ENCODE results near the gene CDCP2.
"Not testable (repeated sequence)": the region's sequence is repeated elsewhere in the genome, so short reads cannot be mapped to it uniquely, and the experiment has no call there.

CDCP2 gene

GRCh38 chr1:54114001-54114400 is 38.8 kb downstream of the CDCP2 start:
- no peak for DNase-seq

GRCh38 chr1:54112705-54113368 is 40.0 kb downstream of the CDCP2 start:
- DNase-seq, result no peak

- no peak for DNase-seq
Measured at GRCh38 chr1:54112027-54112426, 40.8 kb downstream of the CDCP2 start.

GRCh38 chr1:54111624-54112023 is 41.2 kb downstream of the CDCP2 start:
- no peak for DNase-seq

GRCh38 chr1:54110996-54111395 is 41.8 kb downstream of the CDCP2 start:
- DNase-seq, result no peak

- no peak for DNase-seq
Measured at GRCh38 chr1:54109129-54110090, 43.4 kb downstream of the CDCP2 start.

GRCh38 chr1:54108156-54108555 is 44.6 kb downstream of the CDCP2 start:
- no peak for DNase-seq

GRCh38 chr1:54107131-54107530 is 45.7 kb downstream of the CDCP2 start:
- peak; percentile 63 for DNase-seq

- no peak for DNase-seq
Measured at GRCh38 chr1:54105736-54106269, 47.0 kb downstream of the CDCP2 start.

GRCh38 chr1:54105080-54105479 is 47.7 kb downstream of the CDCP2 start:
- no peak for DNase-seq

GRCh38 chr1:54104613-54105012 is 48.2 kb downstream of the CDCP2 start:
- DNase-seq, result not testable (repeated sequence)

- no peak for DNase-seq
Measured at GRCh38 chr1:54103414-54103813, 49.4 kb downstream of the CDCP2 start.

- DNase-seq, result no peak
Measured at GRCh38 chr1:54100500-54100899, 52.3 kb downstream of the CDCP2 start.

- DNase-seq, result no peak
Measured at GRCh38 chr1:54099061-54099610, 53.7 kb downstream of the CDCP2 start.

GRCh38 chr1:54096877-54097240 is 55.9 kb downstream of the CDCP2 start:
- no peak for DNase-seq

GRCh38 chr1:54096227-54096876 is 56.4 kb downstream of the CDCP2 start:
- no peak for DNase-seq

- no peak for DNase-seq
Measured at GRCh38 chr1:54095546-54096226, 57.1 kb downstream of the CDCP2 start.

- not testable (repeated sequence) for DNase-seq
Measured at GRCh38 chr1:54094730-54095105, 58.1 kb downstream of the CDCP2 start.

- DNase-seq, result no peak
Measured at GRCh38 chr1:54094001-54094729, 58.6 kb downstream of the CDCP2 start.

GRCh38 chr1:54091666-54092065 is 61.1 kb downstream of the CDCP2 start:
- DNase-seq, result no peak

- DNase-seq, result no peak
Measured at GRCh38 chr1:54088385-54088784, 64.4 kb downstream of the CDCP2 start.

GRCh38 chr1:54086754-54087153 is 66.0 kb downstream of the CDCP2 start:
- DNase-seq, result no peak

All from fibroblast of skin of back (primary cell).